Duodenal mucosa (tissue), 2 donors: Measurements from ENCODE around the gene TMEM115.

ENCODE experiments used
- H3K27ac ChIP-seq: one replicate; pipeline ENCODE4 v1.7.0; 2013; ENCODE audit warnings: low read depth, low read length
- H3K27me3 ChIP-seq, 2 donors: one replicate each; pipeline ENCODE4 v1.7.0; 2013; ENCODE audit warnings: low read length in 2 of 2, control low read depth in 1 of 2; ENCODE audit not compliant: insufficient read depth in 2 of 2, control insufficient read depth in 1 of 2
- H3K36me3 ChIP-seq, 2 donors: one replicate each; pipeline ENCODE4 v1.7.0; 2013; ENCODE audit warnings: low read length in 2 of 2, control low read depth in 1 of 2; ENCODE audit not compliant: insufficient read depth in 2 of 2, control insufficient read depth in 1 of 2
- H3K4me1 ChIP-seq, 2 donors: one replicate each; pipeline ENCODE4 v1.7.0; 2013; ENCODE audit warnings: low read length in 2 of 2, control low read depth in 1 of 2; ENCODE audit not compliant: insufficient read depth in 2 of 2, control insufficient read depth in 1 of 2
- H3K4me3 ChIP-seq, 2 donors: one replicate each; pipeline ENCODE4 v1.7.0; 2013; ENCODE audit warnings: low read length in 2 of 2, low read depth in 1 of 2
- H3K9ac ChIP-seq, 2 donors: one replicate each; pipeline ENCODE4 v1.7.0; 2013; ENCODE audit warnings: low read length in 2 of 2, low read depth in 1 of 2
- H3K9me3 ChIP-seq, 2 donors: one replicate each; pipeline ENCODE4 v1.7.0; 2013; ENCODE audit warnings: low read length in 2 of 2, control low read depth in 1 of 2; ENCODE audit not compliant: control insufficient read depth in 1 of 2

TMEM115 gene

DNA sequence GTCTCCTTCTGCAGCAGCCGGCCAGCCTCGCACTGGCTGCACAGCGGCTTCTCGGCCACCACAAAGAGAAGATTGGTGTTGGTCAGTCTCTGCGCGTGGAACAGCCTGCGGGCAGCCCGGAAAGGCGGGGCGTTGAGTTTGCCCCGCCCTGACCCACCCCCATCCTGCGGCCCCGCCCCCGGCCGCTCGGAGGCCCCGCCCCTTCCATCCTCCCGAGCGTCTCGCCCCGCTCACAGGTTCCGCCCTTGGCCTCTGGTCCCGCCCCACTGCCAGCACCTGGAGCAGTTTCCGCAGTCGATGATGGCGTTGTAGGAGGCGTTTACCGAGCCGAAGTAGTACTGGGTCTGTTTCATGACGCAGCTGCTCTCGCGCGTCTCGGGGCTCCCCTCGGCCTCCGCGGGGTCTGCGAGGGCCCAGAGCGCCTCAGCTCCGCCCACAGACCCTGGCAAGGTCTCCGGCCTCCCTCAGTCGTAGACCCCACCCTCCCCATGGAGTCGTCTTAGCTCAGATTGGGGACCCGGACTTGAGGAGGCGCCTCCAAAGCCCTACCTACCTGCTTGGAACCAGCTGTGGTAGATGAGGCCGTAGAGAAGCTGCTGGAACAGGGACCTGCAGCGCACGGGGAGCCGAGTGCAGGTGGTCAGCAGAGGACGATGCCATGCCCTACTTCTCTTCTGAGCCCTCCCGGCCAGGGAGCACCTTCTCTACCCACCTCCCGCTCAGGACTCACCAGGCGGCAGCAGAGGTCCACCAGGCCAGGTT lies 5.9 kb upstream of the TMEM115 start:
- H3K4me3 ChIP-seq: peak overlapping the region; percentile 85 to 88
- no peaks in the 10 kb centered on the region for H3K36me3 ChIP-seq
- H3K4me1 ChIP-seq: peaks cover 8 to 16% of the 10 kb centered on the region in 2 donors
- peak overlapping the region; percentile 74 to 78 for H3K9ac ChIP-seq
- no peaks in the 10 kb centered on the region for H3K27me3 ChIP-seq
- peak overlapping the region; percentile 50 for H3K27ac ChIP-seq
- no peaks in the 10 kb centered on the region for H3K9me3 ChIP-seq

DNA sequence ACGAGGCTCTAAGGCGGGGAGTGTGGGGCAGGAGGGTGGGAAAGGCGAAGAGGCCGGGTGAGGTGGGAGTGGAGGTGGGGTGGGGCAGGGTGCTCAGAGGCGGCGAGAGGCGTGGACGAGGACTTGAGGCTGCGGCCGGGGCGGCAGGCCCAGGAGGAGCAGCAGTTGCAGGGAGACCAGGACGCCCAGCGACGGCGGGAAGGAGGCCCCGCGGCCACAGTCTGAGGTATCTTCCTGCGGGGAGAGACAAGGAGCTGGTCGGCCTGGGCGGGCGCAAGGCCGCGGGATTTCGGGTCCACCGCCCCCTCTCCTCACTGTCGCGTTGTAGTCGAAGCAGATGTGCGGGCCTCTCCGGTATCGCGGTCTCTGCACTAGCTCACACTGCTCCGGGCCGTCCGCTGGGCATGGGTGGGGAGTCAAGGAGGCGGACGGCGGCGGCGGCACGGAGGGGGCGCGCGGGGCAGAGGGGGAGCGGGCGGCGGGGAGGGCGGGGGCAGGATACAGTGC lies 5.3 kb upstream of the TMEM115 start:
- Histone ChIP-seq H3K4me3 (peak overlapping the region; percentile 66), H3K9ac (peak overlapping the region; percentile 33 to 57), H3K27ac (no peak overlapping the region), H3K9me3 (no peaks in the 10 kb centered on the region), H3K27me3 (no peaks in the 10 kb centered on the region), H3K36me3 (no peaks in the 10 kb centered on the region), H3K4me1 (peaks cover 10 to 19% of the 10 kb centered on the region in 2 donors)

DNA sequence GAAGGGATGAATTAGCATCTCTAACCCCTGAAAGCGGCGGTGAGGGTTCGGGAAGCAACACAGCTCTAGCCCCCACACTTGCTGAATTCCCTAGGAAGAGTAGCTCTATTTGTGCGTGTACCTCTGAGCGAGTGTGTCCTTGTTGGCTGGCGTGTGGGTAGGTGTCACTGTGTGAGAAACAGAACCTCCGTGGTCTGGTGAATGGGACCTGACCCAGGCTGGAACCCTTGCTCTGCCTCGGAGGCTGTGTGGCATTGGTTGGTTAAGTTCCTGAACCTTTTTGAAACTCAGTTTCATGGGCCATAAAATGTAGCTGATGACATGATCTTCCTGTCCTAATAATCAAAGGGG lies 414 bp upstream of the TMEM115 start:
- H3K27ac ChIP-seq: no peak overlapping the region
- H3K27me3 ChIP-seq: no peaks in the 10 kb centered on the region

GRCh38 chr3:50358355-50358910 lies 888 bp downstream of the TMEM115 start:
- Histone ChIP-seq H3K9ac (peak overlapping the region; percentile 97 to 98), H3K4me1 (peaks cover 41 to 48% of the 10 kb centered on the region in 2 donors), H3K4me3 (peak overlapping the region; percentile 93 to 95), H3K36me3 (peaks cover 25 to 30% of the 10 kb centered on the region in 2 donors), H3K27ac (peak overlapping the region; percentile 87), H3K9me3 (no peaks in the 10 kb centered on the region), H3K27me3 (no peaks in the 10 kb centered on the region)

More for the DNA sequence above, 414 bp upstream of the TMEM115 start:
- Histone ChIP-seq H3K4me1 (peaks cover 41 to 54% of the 10 kb centered on the region in 2 donors), H3K4me3 (peak overlapping the region; percentile 57 to 95), H3K9me3 (no peaks in the 10 kb centered on the region), H3K9ac (no peak overlapping the region), H3K36me3 (peaks cover 17 to 18% of the 10 kb centered on the region in 2 donors)

DNA sequence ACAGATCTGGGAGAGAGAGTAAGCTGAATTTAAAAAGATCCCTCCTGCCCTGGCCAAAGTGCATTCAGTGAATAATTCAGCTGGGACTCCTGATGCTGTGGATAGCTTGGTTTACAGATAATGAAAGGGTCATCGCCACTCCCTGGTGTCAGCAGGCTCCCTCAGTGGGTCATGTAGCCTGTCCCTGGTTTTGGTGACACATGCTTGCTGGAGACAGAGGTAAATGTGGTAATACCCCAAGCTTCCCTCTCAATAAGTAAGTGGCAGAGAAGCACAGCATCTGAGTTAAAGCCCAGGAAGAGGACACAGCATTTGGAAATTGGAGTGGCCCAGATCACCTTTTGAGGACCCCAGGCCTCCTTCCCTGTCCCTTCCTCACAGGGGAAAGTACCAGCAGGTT lies 1.8 kb downstream of the TMEM115 start:
- peaks cover 30 to 39% of the 10 kb centered on the region in 2 donors for H3K36me3 ChIP-seq

DNA sequence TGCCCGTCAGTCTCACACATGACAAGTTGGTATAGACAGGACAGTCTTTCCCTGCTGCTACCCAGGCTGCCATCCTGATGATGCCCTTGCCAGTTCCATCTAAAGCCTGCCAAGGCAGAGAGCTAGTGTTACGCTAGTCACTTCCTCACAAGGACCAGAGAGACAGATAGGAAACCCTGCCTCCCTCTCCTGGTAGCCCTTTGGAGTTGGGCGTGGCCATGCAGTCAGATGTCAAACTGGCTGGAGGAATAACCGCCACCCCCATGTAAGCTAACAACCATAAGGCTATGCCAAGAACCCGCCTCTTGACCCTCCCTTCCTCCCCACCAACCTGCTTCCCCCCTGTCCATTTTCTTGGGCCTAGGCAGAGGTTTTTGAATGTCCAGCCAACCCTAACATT lies 2.8 kb downstream of the TMEM115 start:
- H3K27ac ChIP-seq: no peak overlapping the region
- no peaks in the 10 kb centered on the region for H3K9me3 ChIP-seq
- H3K27me3 ChIP-seq: no peaks in the 10 kb centered on the region
- H3K4me1 ChIP-seq: peaks cover 46 to 52% of the 10 kb centered on the region in 2 donors
- H3K4me3 ChIP-seq: peak overlapping the region; percentile 93 to 95
- peaks cover 30 to 39% of the 10 kb centered on the region in 2 donors for H3K36me3 ChIP-seq
- peak overlapping the region; percentile 97 to 98 for H3K9ac ChIP-seq

More for the DNA sequence above, 1.8 kb downstream of the TMEM115 start:
- H3K9me3 ChIP-seq: no peaks in the 10 kb centered on the region
- peak overlapping the region; percentile 97 to 98 for H3K9ac ChIP-seq
- H3K27me3 ChIP-seq: no peaks in the 10 kb centered on the region
- H3K4me3 ChIP-seq: peak overlapping the region; percentile 93 to 95
- H3K27ac ChIP-seq: no peak overlapping the region
- H3K4me1 ChIP-seq: peaks cover 41 to 48% of the 10 kb centered on the region in 2 donors

DNA sequence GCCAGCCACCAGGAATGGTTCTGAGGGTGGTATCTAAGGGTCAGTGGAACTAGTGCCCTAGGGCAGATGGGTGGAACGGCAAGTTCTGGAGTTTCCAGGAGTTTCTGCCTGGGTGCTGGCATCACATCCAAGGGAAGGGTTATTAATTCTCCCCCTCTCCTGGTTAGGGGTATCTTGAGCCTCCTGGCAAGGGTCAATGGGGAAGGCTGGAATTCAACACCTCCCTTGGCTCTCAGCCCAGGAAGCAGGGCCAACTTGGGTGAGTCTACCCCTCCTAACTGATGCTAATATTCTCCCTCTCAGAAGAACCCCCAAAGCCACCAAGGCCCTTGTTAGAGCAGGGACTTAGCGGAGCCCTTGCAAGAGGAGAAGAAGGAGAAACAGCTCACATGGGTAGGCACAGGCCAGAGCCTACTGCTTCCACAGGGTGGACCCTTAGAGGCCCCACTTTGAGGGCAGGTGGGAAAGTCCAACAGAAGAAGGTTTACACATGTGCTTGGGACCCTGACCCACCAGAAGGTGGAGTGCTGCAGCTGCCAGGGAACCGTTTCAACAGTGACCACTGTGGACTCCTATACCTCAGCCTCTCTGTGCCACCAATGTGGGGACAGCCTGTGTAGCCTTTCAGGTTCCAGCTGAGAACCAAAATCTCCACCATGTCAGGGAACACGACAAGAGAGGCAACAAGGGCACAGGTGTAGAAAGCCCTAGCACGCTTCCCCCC lies 3.3 kb downstream of the TMEM115 start:
- Histone ChIP-seq H3K4me3 (peak overlapping the region; percentile 93 to 95), H3K4me1 (peaks cover 51 to 58% of the 10 kb centered on the region in 2 donors), H3K9ac (peak overlapping the region; percentile 54 to 97), H3K27ac (no peak overlapping the region), H3K36me3 (peaks cover 30 to 39% of the 10 kb centered on the region in 2 donors), H3K9me3 (no peaks in the 10 kb centered on the region), H3K27me3 (no peaks in the 10 kb centered on the region)

- Histone ChIP-seq H3K9me3 (no peaks in the 10 kb centered on the region), H3K27ac (no peak overlapping the region), H3K4me3 (no peak overlapping the region), H3K27me3 (no peaks in the 10 kb centered on the region), H3K9ac (no peak overlapping the region), H3K36me3 (peaks cover 30 to 39% of the 10 kb centered on the region in 2 donors), H3K4me1 (peaks cover 57 to 63% of the 10 kb centered on the region in 2 donors)
Observed at GRCh38 chr3:50354850-50355249, 4.5 kb downstream of the TMEM115 start.

DNA sequence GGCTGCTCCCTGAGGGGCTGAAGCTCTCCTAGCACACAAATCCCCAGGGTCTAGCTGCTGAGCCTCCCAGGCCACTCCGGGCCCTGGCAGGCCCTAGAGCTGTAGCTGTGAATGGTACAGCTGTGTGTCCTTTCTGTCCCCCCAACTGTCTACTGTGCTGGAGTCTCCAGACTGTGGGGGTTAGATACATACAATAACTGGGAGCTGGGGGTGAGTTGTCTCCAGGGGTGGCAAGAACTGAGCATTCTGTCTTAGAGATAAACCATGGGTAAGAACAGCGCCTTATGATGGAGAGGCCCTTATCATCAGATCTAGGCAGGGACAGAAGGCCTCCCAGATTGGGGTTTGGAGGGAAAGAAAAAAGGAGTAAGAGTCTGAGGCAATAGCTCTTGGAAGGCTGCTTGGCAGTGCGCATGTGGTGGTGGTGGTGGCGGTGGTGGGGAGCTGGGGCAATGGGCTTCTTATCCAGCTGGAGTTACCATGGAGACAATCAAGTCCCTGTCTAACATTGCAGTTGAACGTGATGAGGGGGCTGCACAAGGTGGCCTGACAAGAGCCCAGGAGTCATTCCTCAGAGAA lies 5.0 kb downstream of the TMEM115 start:
- Histone ChIP-seq H3K27me3 (no peaks in the 10 kb centered on the region), H3K27ac (no peak overlapping the region), H3K9me3 (no peaks in the 10 kb centered on the region), H3K4me1 (peaks cover 60 to 66% of the 10 kb centered on the region in 2 donors), H3K9ac (no peak overlapping the region), H3K36me3 (peaks cover 30 to 39% of the 10 kb centered on the region in 2 donors), H3K4me3 (no peak overlapping the region)
